PFSK-1 (cell line): ENCODE measurements around the gene OSBPL6.

Source experiments
- REST ChIP-seq, 2 experiments: IDR thresholded peaks; 2 replicates each; pipeline versions ENCODE4 v1.6.1 to v1.8.0; 2011 to 2012; ENCODE audit warnings: low read depth in 2 of 2, low read length in 2 of 2, control low read depth in 1 of 2, inconsistent platforms in 1 of 2, mild to moderate bottlenecking in 1 of 2, moderate library complexity in 1 of 2; ENCODE audit not compliant: insufficient read depth in 1 of 2
- SIN3A ChIP-seq: IDR thresholded peaks from 2 replicates; pipeline ENCODE4 v1.6.1; 2012; ENCODE audit warnings: mild to moderate bottlenecking, low read length, moderate library complexity, borderline replicate concordance; ENCODE audit not compliant: insufficient read depth
- TAF1 ChIP-seq: IDR thresholded peaks from 2 replicates; pipeline ENCODE4 v1.6.1; 2012; ENCODE audit warnings: low read length, control low read depth, borderline replicate concordance; ENCODE audit not compliant: insufficient read depth

GRCh38 chr2:178266445-178266844, 72.1 kb downstream of the OSBPL6 start:
- TF ChIP-seq REST (IDR thresholded peaks at IDR 0.05; ENCODE audit: insufficient read depth in 1 of 2, low read depth in 2 of 2, low read length in 2 of 2) (no peak), TAF1 (no peak), SIN3A (no peak)
